ENCODE measurements around the gene OR10K1.

Gene OR10K1

GRCh38 chr1:158461534-158461933 lies at the start of gene OR10K1:
TSS of gene OR10K1 (plus strand) at chr1:158461834. CDS start at chr1:158465562, 3,728 bp downstream.
- TF ChIP-seq, protein P1, sequence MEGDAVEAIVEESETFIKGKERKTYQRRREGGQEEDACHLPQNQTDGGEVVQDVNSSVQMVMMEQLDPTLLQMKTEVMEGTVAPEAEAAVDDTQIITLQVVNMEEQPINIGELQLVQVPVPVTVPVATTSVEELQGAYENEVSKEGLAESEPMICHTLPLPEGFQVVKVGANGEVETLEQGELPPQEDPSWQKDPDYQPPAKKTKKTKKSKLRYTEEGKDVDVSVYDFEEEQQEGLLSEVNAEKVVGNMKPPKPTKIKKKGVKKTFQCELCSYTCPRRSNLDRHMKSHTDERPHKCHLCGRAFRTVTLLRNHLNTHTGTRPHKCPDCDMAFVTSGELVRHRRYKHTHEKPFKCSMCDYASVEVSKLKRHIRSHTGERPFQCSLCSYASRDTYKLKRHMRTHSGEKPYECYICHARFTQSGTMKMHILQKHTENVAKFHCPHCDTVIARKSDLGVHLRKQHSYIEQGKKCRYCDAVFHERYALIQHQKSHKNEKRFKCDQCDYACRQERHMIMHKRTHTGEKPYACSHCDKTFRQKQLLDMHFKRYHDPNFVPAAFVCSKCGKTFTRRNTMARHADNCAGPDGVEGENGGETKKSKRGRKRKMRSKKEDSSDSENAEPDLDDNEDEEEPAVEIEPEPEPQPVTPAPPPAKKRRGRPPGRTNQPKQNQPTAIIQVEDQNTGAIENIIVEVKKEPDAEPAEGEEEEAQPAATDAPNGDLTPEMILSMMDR (IDR thresholded peaks at IDR 0.05) = no peak
- Histone ChIP-seq H3K9me3 (no peaks in the 10 kb centered on the region), H3K4me3 (ENCODE audit: low read depth in 1 of 2, low read length in 1 of 2) (no peak within 1 kb of the TSS), H3K27ac (no peak within 1 kb of the TSS), H3K4me1 (ENCODE audit: control insufficient read depth in 1 of 2, insufficient read depth in 1 of 2, low read depth in 1 of 2, low read length in 1 of 2) (no peaks in the 10 kb centered on the region), H3K36me3 (no peaks in the 10 kb centered on the region), H3K27me3 (peaks cover 7% of the 10 kb centered on the region)

GRCh38 chr1:158414651-158415345 lies 46.8 kb upstream of the OR10K1 start:
- no peaks in the 10 kb centered on the region for H3K9me3 ChIP-seq
- TF ChIP-seq, protein P1 (IDR thresholded peaks at IDR 0.05) = no peak
- H3K27ac ChIP-seq = no peak overlapping the region
- no peaks in the 10 kb centered on the region for H3K27me3 ChIP-seq
- no peak overlapping the region for H3K4me3 ChIP-seq (ENCODE audit: low read depth in 1 of 2, low read length in 1 of 2)
- no peaks in the 10 kb centered on the region for H3K4me1 ChIP-seq (ENCODE audit: control insufficient read depth in 1 of 2, insufficient read depth in 1 of 2, low read depth in 1 of 2, low read length in 1 of 2)
- H3K36me3 ChIP-seq = no peaks in the 10 kb centered on the region

DNA sequence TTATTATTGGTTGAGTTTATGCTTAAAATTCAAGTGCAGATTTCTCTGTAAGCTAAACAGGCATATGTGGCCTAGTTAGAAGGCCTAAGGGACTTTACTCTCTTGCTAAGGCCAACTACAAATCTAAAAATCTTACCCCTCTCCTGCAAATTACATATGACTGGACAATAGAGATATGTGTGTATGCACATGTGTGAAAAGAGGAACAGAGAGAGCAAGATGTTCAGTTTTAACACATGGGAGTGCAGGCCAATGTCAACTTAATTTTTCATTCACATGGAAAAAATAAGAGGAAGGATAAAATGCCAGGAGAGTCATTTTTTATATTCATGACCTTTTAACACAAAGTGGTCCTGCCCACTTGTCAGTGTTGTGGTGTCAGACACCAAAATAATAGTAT lies 44.0 kb upstream of the OR10K1 start:
- no peak overlapping the region for H3K27ac ChIP-seq
- no peaks in the 10 kb centered on the region for H3K27me3 ChIP-seq
- H3K9me3 ChIP-seq = no peaks in the 10 kb centered on the region
- H3K36me3 ChIP-seq = no peaks in the 10 kb centered on the region
- no peaks in the 10 kb centered on the region for H3K4me1 ChIP-seq (ENCODE audit: control insufficient read depth in 1 of 2, insufficient read depth in 1 of 2, low read depth in 1 of 2, low read length in 1 of 2)
- no peak overlapping the region for H3K4me3 ChIP-seq (ENCODE audit: low read depth in 1 of 2, low read length in 1 of 2)
- TF ChIP-seq, protein P1 (IDR thresholded peaks at IDR 0.05) = no peak

GRCh38 chr1:158422212-158422611 lies 39.4 kb upstream of the OR10K1 start:
- TF ChIP-seq, protein P1 (IDR thresholded peaks at IDR 0.05) = no peak
- H3K4me1 ChIP-seq (ENCODE audit: control insufficient read depth in 1 of 2, insufficient read depth in 1 of 2, low read depth in 1 of 2, low read length in 1 of 2) = peaks cover 8 to 9% of the 10 kb centered on the region in 2 experiments
- H3K9me3 ChIP-seq = no peaks in the 10 kb centered on the region
- H3K4me3 ChIP-seq (ENCODE audit: low read depth in 1 of 2, low read length in 1 of 2) = no peak overlapping the region
- no peak overlapping the region for H3K27ac ChIP-seq
- H3K36me3 ChIP-seq = no peaks in the 10 kb centered on the region
- H3K27me3 ChIP-seq = no peaks in the 10 kb centered on the region

DNA sequence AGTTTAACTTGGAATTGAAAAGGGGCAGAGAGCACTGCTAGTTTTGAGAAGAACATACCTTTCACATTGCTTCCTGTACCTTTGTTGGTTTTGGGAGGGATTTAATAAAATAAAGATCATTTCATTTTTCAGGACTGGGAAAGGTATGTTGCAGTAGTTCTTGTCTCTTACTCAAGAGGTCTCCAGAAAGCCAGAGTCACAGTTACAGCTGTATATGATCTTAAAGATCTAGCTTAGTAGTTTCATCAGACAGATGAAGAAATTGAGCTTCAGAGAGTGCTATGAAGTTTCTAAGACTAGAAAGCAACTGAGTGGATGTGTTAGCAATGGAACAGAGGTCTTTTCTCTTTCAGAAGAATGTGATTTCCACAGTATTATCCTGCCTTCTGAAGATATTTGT lies 36.6 kb upstream of the OR10K1 start:
- no peaks in the 10 kb centered on the region for H3K9me3 ChIP-seq
- H3K4me1 ChIP-seq (ENCODE audit: control insufficient read depth in 1 of 2, insufficient read depth in 1 of 2, low read depth in 1 of 2, low read length in 1 of 2) = peaks cover 13 to 15% of the 10 kb centered on the region in 2 experiments
- no peaks in the 10 kb centered on the region for H3K27me3 ChIP-seq
- TF ChIP-seq, protein P1 (IDR thresholded peaks at IDR 0.05) = no peak
- no peaks in the 10 kb centered on the region for H3K36me3 ChIP-seq
- no peak overlapping the region for H3K4me3 ChIP-seq (ENCODE audit: low read depth in 1 of 2, low read length in 1 of 2)
- no peak overlapping the region for H3K27ac ChIP-seq
